LoVo (cell line): ENCODE results near the gene SERTM1.

Experiments
- DNase-seq: peaks from one replicate; pipeline ENCODE4 v3.0.0-alpha.2; 2016; ENCODE audit warnings: low spot score

The SERTM1 gene

DNA sequence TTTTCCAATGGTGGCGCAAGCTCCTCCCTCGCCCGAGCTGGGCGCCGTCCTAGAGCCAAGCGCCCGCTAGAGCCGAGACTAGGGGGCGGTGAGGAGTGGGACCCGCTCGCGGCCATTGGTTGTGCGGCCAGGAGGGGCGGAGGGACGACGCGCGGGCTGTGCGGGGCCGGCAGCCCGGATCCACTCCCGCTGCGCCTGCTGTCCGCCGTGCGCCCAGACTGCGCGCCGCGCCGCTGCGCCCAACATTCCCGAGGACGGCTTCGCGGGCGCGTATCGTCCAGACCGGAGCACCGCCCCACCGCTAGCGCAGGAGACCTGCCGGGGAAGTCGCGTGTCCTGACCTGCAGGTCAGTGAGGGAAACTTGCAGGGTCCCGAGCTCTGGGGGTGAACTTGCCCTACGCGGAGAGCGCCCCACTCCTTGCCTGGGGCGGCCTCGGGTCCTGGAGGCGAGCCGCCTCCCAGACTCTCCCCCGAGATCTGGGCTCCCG is at the start of gene SERTM1:
Gene SERTM1, plus strand, starts transcription at position 183 of the 489 bp plus-strand sequence. CDS start 21,059 bp downstream, outside the sequence.
- DNase-seq: no peak

GRCh38 chr13:36628377-36629056 is 45.3 kb upstream of the SERTM1 start:
- no peak for DNase-seq

DNA sequence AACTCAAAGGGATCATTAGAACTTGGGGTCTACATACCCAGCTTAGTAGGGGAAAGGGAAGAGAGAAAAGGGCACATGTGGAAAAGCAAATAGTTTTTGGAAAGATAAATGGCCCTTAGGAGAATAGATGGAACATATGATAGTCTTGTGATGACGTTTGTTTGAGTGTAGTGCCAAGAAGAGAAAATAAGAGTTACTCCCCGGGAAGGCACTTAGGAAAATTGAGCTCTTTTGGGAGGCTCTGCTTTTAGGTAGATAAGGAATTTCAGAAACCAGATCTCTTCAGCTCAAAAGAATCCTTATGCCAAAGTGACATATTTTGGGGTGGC is 44.8 kb upstream of the SERTM1 start:
- DNase-seq: no peak

DNA sequence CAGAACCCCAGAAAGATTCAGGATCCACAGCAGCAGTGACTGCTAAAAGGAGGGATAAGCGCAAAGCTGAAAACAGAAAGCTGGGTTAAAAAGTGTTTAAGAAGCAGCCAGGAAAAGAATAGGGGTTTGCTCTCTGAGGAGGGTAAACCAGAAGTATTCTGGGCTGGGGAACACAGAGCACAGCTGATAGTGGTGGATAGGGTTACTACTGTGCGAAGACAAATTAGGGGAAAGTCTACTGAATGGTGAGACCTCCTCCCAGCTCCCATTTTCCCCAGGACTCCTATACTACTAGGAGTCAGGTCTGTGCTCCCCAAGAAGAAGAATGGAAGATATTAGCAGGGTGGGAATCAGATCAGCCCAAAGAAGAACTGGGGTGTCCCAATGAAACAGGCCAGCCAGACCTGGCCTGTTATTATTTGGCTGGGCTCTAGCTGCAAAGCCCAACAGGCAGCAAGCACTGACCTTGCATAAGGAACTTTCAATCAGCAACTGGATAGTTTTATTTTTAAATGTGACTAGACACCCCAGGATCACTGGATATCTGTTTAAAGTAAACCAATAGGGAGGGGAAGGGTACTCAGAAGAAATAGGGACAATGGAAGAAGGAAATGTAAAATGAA is 43.5 kb upstream of the SERTM1 start:
- DNase-seq: no peak

DNA sequence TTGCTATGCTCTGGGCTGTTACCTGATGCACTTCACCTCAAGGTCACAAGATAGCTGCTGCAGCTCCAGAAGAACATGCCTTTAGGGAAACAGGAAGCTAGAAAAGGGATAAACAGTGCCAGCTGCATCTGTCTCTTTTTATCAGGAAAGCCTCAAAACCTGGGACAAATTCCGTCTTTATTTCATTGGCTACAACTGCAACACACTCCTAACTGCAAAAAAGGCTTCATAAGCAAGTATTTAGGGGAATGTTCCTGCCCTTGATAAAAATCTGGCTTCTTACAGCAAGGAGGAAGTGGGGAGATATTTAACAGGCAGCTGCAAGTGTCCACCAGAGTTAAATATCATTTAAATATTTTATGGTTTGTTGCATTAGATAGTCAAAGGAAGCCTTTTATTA is 34.2 kb upstream of the SERTM1 start:
- no peak for DNase-seq

DNA sequence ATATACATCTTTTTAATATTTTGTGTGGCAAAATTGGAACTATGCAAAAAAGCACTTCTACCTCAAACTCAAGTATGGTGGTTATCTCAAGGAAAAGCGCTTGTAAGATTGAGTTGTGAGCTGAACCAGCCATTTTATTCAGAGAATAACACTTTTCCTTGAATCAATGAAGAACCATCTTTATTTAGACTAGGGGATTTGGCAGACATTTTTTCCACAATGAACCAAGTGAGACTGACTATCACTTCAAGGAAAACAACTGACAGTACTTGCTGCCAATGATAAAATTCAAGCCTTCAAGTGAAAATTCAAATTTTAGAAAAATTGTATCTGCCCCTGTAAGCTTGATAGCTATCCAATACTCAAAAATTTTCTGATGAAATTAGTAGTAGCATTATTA is 23.2 kb upstream of the SERTM1 start:
- DNase-seq: no peak

- DNase-seq: no peak
Observed at GRCh38 chr13:36665630-36666029, 8.2 kb upstream of the SERTM1 start.

DNA sequence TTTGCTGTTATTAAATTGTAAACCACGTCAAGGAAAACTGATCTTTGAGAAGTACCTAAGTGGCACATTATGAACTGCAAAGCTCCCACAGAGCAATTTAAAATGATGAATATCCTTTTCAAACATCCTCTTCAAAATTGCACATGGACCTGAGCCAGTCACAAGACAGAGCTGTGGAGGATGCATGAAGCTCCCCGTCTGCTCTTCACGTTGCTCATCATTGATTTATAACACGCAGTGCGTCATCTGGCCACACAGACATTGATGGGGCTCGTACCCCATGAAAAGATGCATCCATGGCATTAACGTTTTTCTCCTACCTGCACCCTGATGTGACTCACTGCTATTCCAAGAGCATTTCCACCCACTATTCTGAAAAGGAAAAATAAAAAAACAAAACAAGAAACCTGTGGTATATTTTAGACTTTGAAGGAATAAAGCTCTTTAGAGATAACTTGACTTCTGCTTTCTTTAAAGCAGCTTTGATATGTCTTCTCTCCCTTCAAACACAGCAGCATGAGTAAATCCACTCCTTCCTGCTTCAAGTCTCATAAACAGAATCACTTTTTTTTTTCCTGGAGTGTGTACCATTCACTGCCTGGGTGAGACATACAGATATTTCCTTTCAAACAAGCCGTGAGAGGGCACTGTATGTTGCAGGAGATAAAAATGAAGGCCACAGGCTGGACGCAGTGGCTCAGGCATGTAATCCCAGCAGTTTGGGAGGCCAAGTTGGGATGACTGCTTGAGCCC is 7.2 kb upstream of the SERTM1 start:
- DNase-seq: no peak

GRCh38 chr13:36668316-36668715 is 5.5 kb upstream of the SERTM1 start:
- no peak for DNase-seq

GRCh38 chr13:36673352-36673751 is 468 bp upstream of the SERTM1 start:
- no peak for DNase-seq

DNA sequence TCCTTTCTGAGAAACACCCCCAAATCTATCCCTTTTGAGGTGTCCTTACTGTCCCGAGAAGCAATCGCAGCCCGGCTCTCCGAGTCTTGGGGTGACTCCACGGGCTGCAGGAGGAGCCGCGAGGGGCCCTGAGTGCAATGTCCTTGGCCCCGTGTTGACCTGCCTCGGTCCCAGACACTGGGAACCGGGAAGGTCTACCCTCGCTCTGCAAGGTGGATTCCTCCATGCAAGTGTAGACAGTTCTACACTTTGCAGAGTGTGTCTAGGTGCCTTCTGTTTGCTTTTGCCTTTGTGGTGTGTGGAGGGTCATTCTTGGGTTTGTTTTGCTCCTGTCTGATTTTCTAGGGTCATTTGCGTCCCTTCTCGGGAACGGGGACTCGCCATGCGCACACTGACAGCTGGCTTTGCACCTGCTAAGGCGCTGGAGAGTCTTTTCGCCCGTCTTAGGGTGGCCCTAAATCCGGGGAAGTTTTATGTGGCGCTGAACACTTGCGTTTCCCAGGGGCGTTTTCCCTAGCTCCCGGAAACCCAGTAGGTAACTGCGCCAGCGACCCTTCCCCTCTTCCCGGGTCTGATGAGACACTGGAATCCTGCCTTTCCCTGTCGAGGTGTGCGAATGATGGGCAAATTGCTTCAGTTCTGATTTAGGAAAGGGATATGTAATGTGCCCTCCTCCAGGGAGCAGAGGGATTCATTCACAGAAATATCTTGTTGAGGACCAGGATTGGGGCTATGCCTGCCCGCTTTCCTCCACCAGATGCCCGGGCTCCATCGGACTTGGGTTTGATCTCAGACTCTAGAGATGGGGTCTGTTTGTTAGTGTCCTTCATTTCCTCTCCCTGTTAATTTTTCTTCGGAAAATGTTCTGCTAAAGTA is 755 bp downstream of the SERTM1 start:
- DNase-seq: no peak

- no peak for DNase-seq
Observed at GRCh38 chr13:36675213-36675536, 1.4 kb downstream of the SERTM1 start.

DNA sequence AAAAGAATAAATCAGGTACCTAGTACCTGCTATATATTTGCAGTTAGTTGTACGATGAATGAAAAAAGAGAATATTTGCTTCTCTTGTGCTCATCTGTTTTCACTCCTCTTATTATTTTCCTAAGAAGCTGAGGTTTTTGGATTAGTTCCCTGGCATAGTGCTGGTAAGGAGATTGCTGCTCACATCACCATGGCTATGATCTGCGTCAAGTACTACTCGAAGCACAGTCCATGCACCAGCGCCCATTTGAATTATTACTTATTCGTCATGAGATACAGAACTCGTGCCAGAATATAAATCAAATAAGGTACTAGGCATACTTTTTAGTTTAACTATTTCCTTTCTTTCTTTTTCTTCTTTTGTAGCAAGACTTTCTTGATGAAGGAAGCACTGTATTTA is 7.1 kb downstream of the SERTM1 start:
- DNase-seq: no peak

DNA sequence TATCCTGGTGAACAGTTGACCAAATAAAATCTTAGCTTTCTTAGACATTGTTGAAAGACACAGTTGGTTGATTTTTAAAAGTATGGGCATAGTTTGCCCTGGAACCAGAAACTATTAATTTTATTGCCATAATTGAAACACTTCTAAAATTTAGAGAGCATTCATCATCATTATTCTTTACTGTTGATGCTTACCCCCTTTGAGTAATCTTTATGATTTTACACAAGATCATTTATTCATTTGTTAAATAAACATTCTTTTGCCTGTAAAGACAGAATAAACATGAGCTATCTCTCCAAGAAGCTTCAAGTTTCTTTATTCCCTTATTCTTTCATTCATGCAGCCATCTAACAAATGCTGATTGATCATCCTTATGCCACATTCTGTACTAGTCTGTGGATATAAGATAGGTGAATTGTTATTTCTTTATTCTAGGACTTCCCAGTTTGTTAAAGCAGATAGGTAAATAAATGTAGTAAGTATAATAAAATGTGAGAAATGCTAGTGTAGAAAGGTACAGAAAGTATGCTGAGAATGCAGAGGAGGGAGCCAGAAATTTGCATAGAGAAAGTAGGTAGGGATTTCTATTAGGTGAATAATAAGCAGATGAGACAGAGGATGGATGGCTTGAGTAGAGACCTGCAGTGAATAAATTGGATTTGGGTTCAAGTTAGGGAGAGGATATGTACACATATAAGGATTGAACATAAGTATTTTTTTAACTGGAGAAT is 8.2 kb downstream of the SERTM1 start:
- no peak for DNase-seq

- no peak for DNase-seq
Observed at GRCh38 chr13:36683701-36684100, 9.9 kb downstream of the SERTM1 start.

DNA sequence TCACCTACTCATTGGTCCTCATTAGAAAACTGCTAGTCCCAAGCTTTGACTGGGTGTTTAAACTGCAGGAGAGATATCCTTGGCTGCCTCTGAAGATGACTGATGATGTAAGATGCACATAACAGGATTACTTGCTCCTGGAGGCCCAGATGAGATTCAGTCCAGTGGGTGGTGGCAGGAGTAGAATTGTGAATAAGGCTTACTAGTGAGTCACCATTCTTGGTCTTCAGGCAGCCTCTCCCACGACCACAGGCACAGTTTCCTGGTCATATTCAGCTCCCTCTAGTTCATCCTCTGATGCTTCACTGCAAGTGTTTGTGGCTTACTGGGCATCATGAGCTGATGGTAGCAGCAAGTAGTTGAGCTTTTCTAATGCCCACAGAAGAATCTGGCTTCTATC is 12.1 kb downstream of the SERTM1 start:
- DNase-seq: no peak

DNA sequence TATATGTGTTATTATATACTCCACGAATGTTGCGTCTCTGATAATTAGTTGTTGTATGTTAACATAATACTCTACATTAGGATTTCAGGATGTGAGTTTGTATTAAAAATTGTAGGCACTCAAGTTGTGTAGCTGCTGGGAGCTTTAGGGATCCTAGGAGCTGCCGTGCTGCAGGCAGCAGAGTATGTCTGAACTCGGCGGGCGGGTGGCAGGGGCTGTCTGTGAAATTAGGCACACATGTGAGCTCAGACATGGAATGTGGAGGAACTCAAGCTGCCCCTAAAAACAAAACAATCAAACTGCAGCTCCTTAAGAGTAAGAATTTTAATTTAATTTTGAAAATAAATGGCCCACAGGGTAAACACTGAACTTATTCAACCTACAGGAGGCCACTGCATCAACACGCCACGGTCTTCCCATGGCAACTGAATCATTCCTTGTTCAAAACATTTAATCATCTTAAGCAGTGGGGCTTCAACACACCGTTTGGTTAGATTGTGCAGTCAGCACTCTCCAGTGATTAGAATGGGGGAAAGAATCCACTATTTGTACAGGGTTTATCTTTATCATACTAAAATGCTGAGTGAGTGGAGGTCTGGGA is 22.7 kb downstream of the SERTM1 start:
- no peak for DNase-seq

DNA sequence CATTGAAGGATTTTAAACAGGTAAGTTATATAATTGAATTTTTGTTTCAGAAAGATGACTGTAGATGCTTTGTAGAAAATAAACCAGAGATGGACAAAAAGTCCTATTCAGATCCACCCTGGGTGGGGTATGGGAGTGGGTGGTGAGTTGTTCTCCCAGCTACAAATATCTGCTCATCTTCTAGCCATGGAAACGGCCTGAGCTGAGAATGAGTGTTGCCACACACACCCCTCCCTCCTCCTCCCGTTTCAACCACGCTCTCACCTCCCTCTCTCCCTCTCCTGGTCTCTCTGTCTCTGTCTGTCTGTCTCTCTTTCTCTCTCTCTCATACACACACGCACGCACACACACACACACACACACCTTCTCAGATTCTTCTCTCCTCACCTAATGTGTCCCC is 26.4 kb downstream of the SERTM1 start:
- no peak for DNase-seq

GRCh38 chr13:36706755-36707154 is 32.9 kb downstream of the SERTM1 start:
- DNase-seq: no peak

DNA sequence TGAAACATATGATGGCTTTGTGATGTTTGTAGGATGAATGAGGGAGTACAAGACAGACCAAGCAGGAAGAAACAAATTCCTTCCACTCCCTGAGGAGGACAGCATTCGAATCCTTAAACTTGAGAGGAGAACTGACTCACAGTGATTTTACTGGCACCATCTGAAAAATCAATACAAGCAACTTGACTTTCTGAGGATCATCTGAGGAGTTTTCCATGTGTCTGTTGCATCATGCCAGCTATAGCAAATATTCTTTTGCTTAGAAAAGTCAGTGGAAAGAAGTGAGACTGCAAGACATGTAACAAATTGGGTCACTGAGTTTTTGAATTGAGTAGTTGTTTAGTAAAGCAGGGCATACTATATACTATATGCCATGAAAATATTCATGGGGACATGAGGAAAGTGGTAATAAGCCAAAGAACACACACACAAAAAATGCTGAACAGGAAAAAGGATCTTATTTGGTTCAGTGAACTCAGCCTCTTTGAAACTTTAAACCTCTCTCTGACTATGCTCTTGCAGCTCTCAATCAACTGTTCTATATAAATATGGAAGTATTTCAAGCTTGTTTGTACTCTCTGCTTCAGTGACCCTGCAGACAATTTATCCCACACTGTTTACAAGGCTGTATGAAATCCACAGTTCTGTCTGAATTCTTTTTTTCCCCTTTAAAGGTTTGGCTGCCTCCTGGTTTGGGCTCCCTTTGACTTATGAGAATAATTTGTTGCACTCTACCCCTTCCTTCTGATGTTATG is 35.5 kb downstream of the SERTM1 start:
- no peak for DNase-seq

GRCh38 chr13:36710396-36710795 is 36.6 kb downstream of the SERTM1 start:
- DNase-seq: no peak
